ENCODE data around the gene RUBCNL.

RUBCNL gene

DNA sequence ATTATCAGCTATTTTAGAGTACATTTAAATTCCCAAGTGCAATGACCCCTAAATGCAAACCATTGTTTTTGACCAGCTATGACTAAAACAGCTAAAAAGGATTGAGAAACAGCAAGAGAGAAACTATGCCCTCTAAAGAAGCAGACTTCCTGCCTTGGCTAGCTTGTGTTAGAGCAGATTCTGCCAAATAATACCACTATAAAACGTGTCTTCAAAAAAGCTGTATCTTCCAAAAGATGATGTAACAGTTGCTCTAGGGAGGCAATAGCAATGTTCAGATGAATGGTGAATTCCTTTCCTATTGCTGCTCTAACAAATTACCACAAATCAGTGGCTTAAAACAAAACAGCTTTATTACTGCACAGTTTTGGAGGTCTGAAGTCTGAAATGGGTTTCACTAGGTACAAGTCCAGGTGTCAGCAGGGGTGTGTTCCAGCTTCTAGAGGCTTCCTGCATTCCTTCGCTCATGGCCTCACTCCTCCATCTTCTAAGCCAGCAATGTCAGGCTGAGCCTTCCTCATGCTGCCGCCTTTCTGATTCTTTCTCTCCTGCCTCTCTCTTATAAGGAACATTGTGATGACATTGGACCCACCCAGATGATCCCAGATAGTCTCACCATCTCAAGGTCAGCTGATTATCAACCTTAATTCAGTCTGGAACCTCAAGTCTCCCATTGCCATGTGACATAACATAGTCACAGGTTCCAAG, 90.8 kb downstream of the RUBCNL start:
- TF ChIP-seq, protein P1, sequence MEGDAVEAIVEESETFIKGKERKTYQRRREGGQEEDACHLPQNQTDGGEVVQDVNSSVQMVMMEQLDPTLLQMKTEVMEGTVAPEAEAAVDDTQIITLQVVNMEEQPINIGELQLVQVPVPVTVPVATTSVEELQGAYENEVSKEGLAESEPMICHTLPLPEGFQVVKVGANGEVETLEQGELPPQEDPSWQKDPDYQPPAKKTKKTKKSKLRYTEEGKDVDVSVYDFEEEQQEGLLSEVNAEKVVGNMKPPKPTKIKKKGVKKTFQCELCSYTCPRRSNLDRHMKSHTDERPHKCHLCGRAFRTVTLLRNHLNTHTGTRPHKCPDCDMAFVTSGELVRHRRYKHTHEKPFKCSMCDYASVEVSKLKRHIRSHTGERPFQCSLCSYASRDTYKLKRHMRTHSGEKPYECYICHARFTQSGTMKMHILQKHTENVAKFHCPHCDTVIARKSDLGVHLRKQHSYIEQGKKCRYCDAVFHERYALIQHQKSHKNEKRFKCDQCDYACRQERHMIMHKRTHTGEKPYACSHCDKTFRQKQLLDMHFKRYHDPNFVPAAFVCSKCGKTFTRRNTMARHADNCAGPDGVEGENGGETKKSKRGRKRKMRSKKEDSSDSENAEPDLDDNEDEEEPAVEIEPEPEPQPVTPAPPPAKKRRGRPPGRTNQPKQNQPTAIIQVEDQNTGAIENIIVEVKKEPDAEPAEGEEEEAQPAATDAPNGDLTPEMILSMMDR (IDR thresholded peaks at IDR 0.05; ENCODE audit: control extremely low read depth, extremely low read depth, low read depth, missing control alignments): no peak
- POLR2A ChIA-PET: no interaction called here
- CTCF ChIA-PET: interaction anchor here (0.8 to 1.7 kb wide), 9 partner anchors 8 to 489 kb away, joined by 3 to 6 read pairs (median 3); no protein-coding TSS in a partner anchor
- no peak for DNase-seq (ENCODE audit: extremely low spot score)

DNA sequence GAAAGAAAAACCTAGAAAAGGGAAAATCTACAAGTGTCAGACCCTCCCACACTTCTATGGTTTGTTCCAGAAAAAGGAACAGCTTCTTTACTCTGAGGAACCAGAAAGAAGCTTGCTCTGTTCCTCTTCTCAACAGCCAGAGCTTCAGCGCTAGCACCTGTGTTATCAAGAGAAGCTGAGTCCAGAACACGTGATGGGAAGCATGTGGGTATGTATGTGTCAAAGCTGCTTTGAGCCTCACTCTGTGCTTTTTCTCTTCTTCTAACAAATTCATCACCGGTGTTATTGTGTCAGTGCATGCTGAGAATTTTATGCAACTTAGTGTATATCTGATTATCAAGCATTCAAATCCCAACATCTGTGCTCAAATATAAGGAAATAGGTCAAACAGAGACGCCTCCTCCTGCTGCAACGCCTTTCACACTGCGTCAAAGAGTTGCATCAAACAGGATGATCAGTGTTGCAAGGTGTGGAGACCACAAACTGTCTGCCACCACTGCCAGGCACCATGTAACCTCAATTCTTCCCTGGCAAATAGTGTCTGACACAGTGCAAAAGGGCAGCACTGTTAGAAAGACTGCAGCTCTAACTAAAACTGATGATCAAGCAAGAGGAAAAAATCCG, 91.4 kb downstream of the RUBCNL start:
- TF ChIP-seq, protein P1 (IDR thresholded peaks at IDR 0.05; ENCODE audit: control extremely low read depth, extremely low read depth, low read depth, missing control alignments): no peak
- peak; percentile 35 for DNase-seq (ENCODE audit: extremely low spot score)
- POLR2A ChIA-PET: interaction anchor here (0.6 kb wide), 1 partner anchor 467 kb away, joined by 3 read pairs; no protein-coding TSS in a partner anchor
- CTCF ChIA-PET: interaction anchor here (0.8 to 1.7 kb wide), 8 partner anchors 8 to 488 kb away, joined by 3 to 6 read pairs (median 3); no protein-coding TSS in a partner anchor

DNA sequence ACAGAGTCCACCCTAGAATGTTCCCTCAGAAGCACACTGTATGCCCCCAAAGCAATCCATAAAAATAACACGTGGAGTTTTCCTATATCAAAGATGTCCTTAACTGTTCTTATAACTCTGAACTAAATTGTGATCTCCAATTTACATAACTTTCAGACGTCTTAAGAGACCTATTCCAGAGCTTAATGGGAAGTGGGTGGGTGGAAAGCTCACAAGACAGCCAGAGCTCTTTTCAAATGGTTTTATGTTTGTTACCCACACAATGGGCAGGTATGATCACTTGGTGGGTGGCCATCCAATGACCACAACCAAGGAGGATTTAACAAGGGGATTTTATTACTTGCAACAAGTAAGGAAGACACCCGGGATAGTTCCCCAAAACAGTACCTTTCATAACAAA, 93.6 kb downstream of the RUBCNL start:
- no peak for DNase-seq (ENCODE audit: extremely low spot score)
- CTCF ChIA-PET: interaction anchor here (0.9 to 3.0 kb wide), 8 partner anchors 8 to 486 kb away, joined by 3 to 11 read pairs (median 3); no protein-coding TSS in a partner anchor
- TF ChIP-seq, protein P1 (IDR thresholded peaks at IDR 0.05; ENCODE audit: control extremely low read depth, extremely low read depth, low read depth, missing control alignments): no peak
- POLR2A ChIA-PET: no interaction called here
